Vagina (tissue), 2 donors: ENCODE measurements around the gene PNCK.

ENCODE experiments used
- POLR2A ChIP-seq, 2 donors: fragments of 450-650 bp; IDR thresholded peaks; one replicate each; pipeline ENCODE4 v1.6.1; 2017; ENCODE audit warnings: antibody characterized with exemption in 2 of 2, mild to moderate bottlenecking in 2 of 2, moderate library complexity in 2 of 2
- POLR2AphosphoS5 ChIP-seq, 2 donors: sonication (generic); formaldehyde crosslinking; IDR thresholded peaks; one replicate each; pipeline ENCODE4 v1.9.0; 2017; ENCODE audit warnings: antibody characterized with exemption in 2 of 2, mild to moderate bottlenecking in 2 of 2, low read depth in 1 of 2; ENCODE audit not compliant: insufficient read depth in 1 of 2
- TF ChIP-seq, protein P1 (sequence below), 3 experiments: fragments of 450-650 bp in 2 of 3; fragments of 200-600 bp in 1 of 3; sonication (generic) in 1 of 3; IDR thresholded peaks; one replicate each; pipeline ENCODE4 v1.5.1; 2017 to 2019; ENCODE audit warnings: antibody characterized with exemption in 3 of 3, mild to moderate bottlenecking in 2 of 3, moderate library complexity in 2 of 3

DNA sequence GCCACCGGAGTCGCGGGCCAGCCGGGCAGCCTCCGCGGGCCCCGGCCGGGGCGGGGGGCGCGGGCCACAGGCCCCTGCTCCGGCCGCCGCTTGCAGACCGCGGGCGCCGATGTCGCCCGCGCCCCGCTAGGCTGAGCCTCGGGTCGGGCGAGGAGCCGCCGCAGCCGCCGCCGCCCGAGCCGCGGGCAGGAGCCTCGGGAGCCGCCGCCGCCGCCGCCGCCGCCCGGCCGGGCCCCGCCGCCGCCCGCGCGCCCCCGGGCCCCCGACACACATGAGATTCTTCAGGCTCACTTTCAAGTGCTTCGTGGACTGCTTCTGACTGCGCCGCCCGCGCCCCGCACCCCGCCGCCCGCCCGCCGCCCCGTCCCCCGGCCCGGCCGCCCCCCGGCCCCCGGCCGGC is 14.5 kb upstream of the PNCK start:
- TF ChIP-seq, protein P1, sequence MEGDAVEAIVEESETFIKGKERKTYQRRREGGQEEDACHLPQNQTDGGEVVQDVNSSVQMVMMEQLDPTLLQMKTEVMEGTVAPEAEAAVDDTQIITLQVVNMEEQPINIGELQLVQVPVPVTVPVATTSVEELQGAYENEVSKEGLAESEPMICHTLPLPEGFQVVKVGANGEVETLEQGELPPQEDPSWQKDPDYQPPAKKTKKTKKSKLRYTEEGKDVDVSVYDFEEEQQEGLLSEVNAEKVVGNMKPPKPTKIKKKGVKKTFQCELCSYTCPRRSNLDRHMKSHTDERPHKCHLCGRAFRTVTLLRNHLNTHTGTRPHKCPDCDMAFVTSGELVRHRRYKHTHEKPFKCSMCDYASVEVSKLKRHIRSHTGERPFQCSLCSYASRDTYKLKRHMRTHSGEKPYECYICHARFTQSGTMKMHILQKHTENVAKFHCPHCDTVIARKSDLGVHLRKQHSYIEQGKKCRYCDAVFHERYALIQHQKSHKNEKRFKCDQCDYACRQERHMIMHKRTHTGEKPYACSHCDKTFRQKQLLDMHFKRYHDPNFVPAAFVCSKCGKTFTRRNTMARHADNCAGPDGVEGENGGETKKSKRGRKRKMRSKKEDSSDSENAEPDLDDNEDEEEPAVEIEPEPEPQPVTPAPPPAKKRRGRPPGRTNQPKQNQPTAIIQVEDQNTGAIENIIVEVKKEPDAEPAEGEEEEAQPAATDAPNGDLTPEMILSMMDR (IDR thresholded peaks at IDR 0.05) = no peak
- no peak for TF ChIP-seq POLR2A (IDR thresholded peaks at IDR 0.05)
- no peak for TF ChIP-seq POLR2AphosphoS5 (IDR thresholded peaks at IDR 0.05; ENCODE audit: insufficient read depth in 1 of 2, low read depth in 1 of 2)
